Stimulated activated CD8-positive, alpha-beta memory T cell treated with anti-CD3 and anti-CD28 coated beads, Interleukin-15, amount 100 ng/mL, for 1 hour (primary cell): ENCODE data around the gene SYT7.

Experiments
- DNase-seq: peaks from one replicate; pipeline ENCODE4 v3.0.0-alpha.2; 2020; ENCODE audit warnings: low read depth

The SYT7 gene

GRCh38 chr11:61516191-61516590 is 64.7 kb downstream of the SYT7 start:
- DNase-seq, result no peak

DNA sequence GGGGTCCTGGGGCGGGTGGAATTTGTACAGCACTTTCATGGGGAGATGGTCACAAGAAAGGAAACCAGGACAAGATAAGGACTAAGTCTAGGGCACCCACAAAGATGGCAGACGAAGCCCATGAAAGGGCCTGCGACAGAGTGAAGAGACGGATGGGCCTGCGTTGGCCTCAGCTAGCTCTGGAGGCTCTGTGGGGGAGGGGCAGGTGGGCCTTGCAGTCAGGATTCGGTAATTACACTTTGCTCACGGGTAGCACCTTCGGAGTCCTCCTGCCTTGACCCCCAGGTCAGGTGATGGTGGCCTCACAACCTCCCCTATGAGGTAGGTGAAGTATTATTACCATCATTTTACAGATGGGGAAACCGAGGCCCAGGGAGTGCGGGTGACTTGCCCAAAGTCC is 65.2 kb downstream of the SYT7 start:
- no peak for DNase-seq

- no peak for DNase-seq
These were observed 66.6 kb downstream of the SYT7 start for GRCh38 chr11:61514050-61514917.

GRCh38 chr11:61513143-61513765 is 67.6 kb downstream of the SYT7 start:
- DNase-seq, result no peak

- no peak for DNase-seq
These were observed 68.4 kb downstream of the SYT7 start for GRCh38 chr11:61512435-61512834.

DNA sequence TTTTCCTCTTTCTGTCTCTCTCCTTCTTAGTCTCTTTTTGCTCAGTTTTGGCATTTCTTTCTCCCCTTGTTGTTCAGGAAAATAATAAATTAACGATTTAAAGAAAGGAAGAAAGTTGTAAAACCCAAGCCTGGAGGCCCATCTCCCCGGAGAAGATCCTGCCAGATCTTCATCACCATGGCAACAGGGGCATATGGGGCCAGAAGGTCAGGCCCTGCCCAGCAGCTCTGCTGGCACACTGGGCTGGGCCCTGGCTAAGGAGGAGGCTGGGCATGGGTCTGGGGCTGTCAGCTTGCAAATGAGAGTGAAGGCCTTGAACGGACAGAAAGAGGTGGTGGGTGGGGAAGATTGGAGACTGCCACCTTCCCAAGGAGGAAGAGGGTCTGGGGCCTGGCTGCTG is 69.5 kb downstream of the SYT7 start:
- no peak for DNase-seq

DNA sequence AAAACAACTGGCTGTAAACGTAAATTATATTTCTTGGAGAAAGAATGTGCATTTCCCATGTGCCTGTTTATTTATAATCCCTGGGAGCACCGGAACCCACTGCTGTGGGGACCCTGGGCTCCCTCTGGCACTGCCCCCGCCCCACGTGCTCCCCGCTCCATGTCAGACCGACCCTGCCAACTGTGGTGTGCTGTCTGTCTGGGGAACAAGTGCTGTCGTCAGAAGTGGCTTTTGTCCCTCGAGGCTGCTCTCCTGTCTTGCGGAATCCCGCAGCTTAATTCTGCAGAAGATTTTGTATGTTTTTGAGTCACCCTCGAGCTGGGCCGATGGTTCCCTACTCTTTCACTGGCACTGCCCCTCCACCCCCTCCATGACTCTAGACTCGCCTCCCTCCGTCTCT is 69.9 kb downstream of the SYT7 start:
- DNase-seq, result no peak

DNA sequence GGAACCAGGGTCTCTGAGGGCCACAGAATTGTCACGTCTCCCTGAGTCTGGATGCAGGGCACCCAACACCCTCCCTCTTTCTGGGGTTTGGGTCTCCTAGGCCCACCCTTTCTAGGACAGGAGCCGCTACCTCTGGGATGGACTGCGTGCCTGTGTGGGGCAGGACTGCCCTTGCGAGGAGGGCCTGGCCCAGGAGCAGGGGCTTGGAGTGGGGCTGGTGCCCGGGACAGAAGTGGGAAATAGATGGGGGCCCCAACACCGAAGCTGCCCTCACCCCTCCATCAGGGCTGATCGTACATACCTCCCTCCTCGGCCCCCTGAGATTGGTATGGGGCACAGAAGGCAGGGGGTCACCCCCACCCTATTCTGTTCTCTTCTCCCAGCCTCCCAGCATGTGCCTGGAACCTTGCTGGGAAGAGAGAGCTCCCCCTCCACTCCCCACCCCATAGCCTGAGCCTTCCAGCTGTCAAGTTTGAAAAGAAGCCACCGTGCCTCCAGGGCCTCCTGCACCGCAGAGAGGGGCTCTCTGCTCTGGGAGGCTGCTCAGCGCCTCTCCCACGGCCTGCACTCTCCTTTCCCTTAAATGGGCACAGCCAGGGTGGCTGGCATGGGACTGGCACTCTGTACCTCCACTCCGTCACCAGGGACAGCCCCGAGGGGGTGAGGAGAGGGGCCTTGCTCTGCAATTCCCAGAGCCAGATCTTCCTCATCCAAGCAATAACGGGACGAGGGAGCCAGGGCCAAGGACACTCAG is 70.5 kb downstream of the SYT7 start:
- DNase-seq, result no peak

GRCh38 chr11:61509043-61510029 is 71.5 kb downstream of the SYT7 start:
- DNase-seq, result no peak

DNA sequence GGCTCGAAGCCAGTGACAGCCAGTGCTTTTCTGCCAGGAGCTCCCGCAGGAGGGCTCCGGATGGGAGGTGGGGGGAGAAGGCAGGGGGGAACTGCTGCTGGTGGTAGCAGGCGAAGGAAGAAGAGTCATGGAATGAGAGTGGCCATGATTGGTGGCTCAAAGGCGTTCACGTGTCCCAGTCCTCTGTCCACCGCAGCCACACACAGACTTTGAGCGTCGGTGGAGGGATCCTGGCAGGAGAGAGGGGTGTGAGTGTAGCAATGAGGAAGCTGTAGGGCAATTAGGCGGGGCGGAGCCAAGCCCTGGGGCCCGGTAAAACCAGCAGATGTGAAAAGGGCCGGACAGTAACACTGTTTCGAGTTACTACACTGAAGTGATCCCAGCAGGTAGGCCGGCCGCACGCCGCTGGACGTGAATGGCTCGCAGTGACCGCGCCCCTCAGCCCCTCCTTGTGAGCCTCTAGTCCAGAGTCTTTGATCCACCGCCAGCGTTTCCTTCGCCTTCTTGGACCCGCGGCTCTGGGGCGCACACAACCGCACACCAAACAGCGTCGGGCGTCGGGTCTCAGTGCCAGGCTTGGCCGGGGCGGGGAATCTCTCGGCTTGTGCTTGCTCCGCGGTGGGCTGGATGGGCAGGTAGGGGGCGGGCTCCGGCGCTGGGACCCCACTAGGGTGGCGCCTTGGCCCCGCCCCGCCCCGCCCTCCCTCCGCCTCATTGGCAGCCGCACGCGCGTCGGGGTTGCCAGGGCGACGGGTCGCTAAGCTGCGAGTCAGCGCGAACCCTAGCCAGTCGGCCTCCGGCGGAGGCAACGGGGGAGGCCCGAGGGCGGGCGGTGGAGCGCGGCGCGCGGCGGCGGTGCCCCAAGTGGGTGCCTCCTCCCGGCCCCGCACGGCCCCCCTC is 72.7 kb downstream of the SYT7 start, which contains the start of gene LRRC10B:
Gene LRRC10B (plus strand): TSS at position 788 of the 900 bp plus-strand sequence. CDS start 250 bp downstream, outside the sequence.
- DNase-seq, result no peak

DNA sequence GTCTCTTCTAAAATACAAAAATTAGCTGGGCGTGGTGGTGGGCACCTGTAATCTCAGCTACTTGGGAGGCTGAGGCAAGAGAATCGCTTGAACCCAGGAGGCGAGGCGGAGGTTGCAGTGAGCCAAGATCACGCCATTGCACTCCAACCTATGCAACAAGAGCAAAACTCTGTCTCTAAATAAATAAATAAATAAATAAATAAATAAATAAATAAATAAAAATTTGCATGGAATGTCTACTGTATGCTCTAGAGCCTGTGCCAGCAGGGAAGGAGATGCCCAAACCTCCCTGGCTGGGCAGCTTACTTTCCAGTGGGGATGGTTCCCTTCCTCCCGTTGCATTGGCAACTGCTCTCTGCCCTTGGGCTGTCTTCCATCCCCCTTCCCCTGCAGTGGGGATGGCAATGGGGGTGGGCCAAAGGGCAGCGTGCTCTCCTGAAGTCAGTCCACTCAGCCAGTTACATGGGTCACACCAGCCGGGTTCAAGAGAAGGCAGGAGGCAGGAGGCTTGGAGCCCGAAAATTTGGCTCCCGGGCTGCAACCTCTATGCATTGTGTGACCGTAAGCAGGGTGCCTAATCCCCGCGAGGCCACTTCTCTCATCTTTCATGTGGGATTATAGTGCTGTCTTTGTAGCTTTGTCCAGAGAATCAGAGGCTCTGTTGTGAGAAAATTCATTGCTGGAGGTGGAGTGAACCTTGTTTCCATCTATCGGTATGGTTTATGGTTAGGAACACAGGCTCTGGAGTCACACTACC is 73.7 kb downstream of the SYT7 start:
- no peak for DNase-seq

- no peak for DNase-seq
These were observed 75.2 kb downstream of the SYT7 start for GRCh38 chr11:61505640-61506155.

- no peak for DNase-seq
These were observed 75.8 kb downstream of the SYT7 start for GRCh38 chr11:61505106-61505505.

- DNase-seq, result no peak
These were observed 77.6 kb downstream of the SYT7 start for GRCh38 chr11:61503135-61503770.

GRCh38 chr11:61502522-61502921 is 78.4 kb downstream of the SYT7 start:
- DNase-seq, result no peak

GRCh38 chr11:61499816-61500491 is 80.9 kb downstream of the SYT7 start:
- no peak for DNase-seq

DNA sequence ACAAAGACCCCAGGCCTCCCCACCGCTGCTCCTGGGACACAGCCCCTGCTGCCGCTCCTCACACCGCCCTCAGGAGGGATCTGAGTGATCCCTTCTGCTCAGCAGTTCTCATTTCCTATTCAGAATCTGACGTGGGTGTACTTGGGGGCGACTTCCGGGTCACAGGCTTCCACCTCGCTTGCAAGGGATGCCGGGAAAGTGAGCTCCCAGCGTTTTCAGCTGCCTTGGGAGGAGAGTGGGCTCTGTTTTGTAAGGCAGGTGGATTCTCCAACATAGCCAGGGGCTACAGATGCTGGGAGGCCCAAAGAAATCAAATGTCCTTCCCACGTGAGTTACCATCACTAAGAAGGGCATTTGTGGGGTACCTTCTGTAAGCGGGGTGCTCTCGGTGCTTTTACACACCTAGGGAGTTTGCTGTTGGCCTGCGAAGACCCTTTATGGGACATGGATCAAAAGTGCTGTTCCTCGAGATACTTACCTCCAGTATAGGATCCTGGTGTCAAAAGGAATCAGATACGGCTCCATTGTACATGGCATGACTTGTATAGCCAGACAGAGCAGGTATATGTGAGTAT is 82.0 kb downstream of the SYT7 start:
- no peak for DNase-seq

- DNase-seq, result no peak
These were observed 83.0 kb downstream of the SYT7 start for GRCh38 chr11:61497876-61498275.
